H1 (cell line): ENCODE data around the gene TSHR. TPM values are rescaled to one million over a fixed set of nuclear protein-coding genes. Genes with fewer than 3 reads are reported as not detected.

Experiments used
- CTCF ChIA-PET: fragments of 300-600 bp; sonication (Branson Sonifier 250); formaldehyde crosslinking; loops from one replicate; lab custom pipeline; 2021; ENCODE audit not compliant: partially characterized antibody; lab: Charles Lee
- POLR2A ChIA-PET: fragments of 300-600 bp; sonication (Branson Sonifier 250); formaldehyde crosslinking; loops from one replicate; lab custom pipeline; 2021; ENCODE audit warnings: inconsistent platforms; ENCODE audit not compliant: partially characterized antibody; lab: Charles Lee
- DNase-seq, 2 experiments: peaks; one replicate each; pipeline versions ENCODE4 v3.0.0 to v3.0.0-alpha.2; 2010 to 2022; ENCODE audit warnings: low spot score in 2 of 2, low read depth in 1 of 2, mixed read lengths in 1 of 2
- FAIRE-seq: peaks from 2 replicates; lab custom pipeline; 2011; peaks lifted over from hg19 to GRCh38; lab: Jason Lieb, UNC
- H2AFZ ChIP-seq: 2 replicates; pipeline ENCODE4 v1.8.1; 2012; ENCODE audit warnings: low read length, inconsistent platforms
- H2AK5ac ChIP-seq: 2 replicates; pipeline ENCODE4 v1.6.1; 2013; ENCODE audit warnings: low read depth, low read length
- H2BK120ac ChIP-seq: replicated peaks from 2 replicates; pipeline ENCODE3; 2013; ENCODE audit warnings: low read depth, low read length, inconsistent platforms
- H2BK12ac ChIP-seq: 2 replicates; pipeline ENCODE4 v1.6.1; 2013; ENCODE audit warnings: low read depth, low read length
- H2BK15ac ChIP-seq: 2 replicates; pipeline ENCODE4 v1.6.1; 2013; ENCODE audit warnings: low read length
- H2BK20ac ChIP-seq: 2 replicates; pipeline ENCODE4 v1.6.1; 2013; ENCODE audit warnings: low read length
- H2BK5ac ChIP-seq: 2 replicates; pipeline ENCODE4 v1.6.1; 2013; ENCODE audit warnings: low read depth, low read length
- H3K14ac ChIP-seq: 2 replicates; pipeline ENCODE4 v1.6.1; 2013; ENCODE audit warnings: inconsistent platforms; ENCODE audit not compliant: insufficient read length
- H3K18ac ChIP-seq: 2 replicates; pipeline ENCODE4 v1.6.1; 2013; ENCODE audit warnings: low read length; ENCODE audit errors: extremely low read depth
- H3K23ac ChIP-seq: 2 replicates; pipeline ENCODE4 v1.6.1; 2013; ENCODE audit warnings: inconsistent platforms; ENCODE audit not compliant: insufficient read length
- H3K23me2 ChIP-seq: 2 replicates; pipeline ENCODE4 v1.6.1; 2013; ENCODE audit warnings: low read depth, low read length
- H3K27ac ChIP-seq: 2 replicates; pipeline ENCODE4 v1.6.1; 2011; ENCODE audit warnings: low read depth, low read length, inconsistent platforms
- H3K27me3 ChIP-seq, 4 experiments: replicated peaks in 1 of 4; 1 replicate in 1 of 4; 2 replicates in 3 of 4; pipeline versions ENCODE4 v1.6.1 to v1.8.1; 2011 to 2013; ENCODE audit warnings: low read length in 3 of 4, mild to moderate bottlenecking in 3 of 4, inconsistent platforms in 2 of 4, mixed read lengths in 2 of 4, moderate library complexity in 1 of 4; ENCODE audit not compliant: control insufficient read depth in 3 of 4, insufficient read depth in 3 of 4; ENCODE audit errors: extremely low read depth in 1 of 4
- H3K36me3 ChIP-seq, 4 experiments: 2 replicates each; pipeline versions ENCODE4 v1.6.1 to v1.8.1; 2011 to 2013; ENCODE audit warnings: mild to moderate bottlenecking in 4 of 4, low read length in 3 of 4, moderate library complexity in 2 of 4, control low read depth in 1 of 4, inconsistent platforms in 1 of 4; ENCODE audit not compliant: insufficient read depth in 4 of 4, control insufficient read depth in 2 of 4
- H3K4ac ChIP-seq: replicated peaks from 2 replicates; pipeline ENCODE3; 2013; ENCODE audit warnings: low read length, low read depth, mixed read lengths, inconsistent platforms; ENCODE audit not compliant: insufficient read length
- H3K4me1 ChIP-seq, 4 experiments: replicated peaks in 1 of 4; 1 replicate in 1 of 4; 2 replicates in 3 of 4; pipeline versions ENCODE4 v1.6.1 to v1.8.1; 2011 to 2013; ENCODE audit warnings: low read length in 3 of 4, inconsistent platforms in 2 of 4, mixed read lengths in 1 of 4; ENCODE audit not compliant: insufficient read depth in 4 of 4, control insufficient read depth in 3 of 4
- H3K4me2 ChIP-seq, 2 experiments: 2 replicates each; pipeline versions ENCODE4 v1.6.1 to v1.8.1; 2011 to 2013; ENCODE audit warnings: low read depth in 2 of 2, low read length in 2 of 2, control low read depth in 1 of 2, inconsistent platforms in 1 of 2, mild to moderate bottlenecking in 1 of 2; ENCODE audit not compliant: insufficient read depth in 1 of 2
- H3K4me3 ChIP-seq, 4 experiments: fragments of 200-600, 300-600 bp in 1 of 4; sonication (generic), shearing (Covaris generic), sonication (Bioruptor Twin) in 1 of 4; 2 replicates each; pipeline versions ENCODE4 v1.5.1 to v1.8.1; 2011 to 2016; ENCODE audit warnings: low read length in 4 of 4, low read depth in 3 of 4, control low read depth in 2 of 4, inconsistent platforms in 2 of 4, mild to moderate bottlenecking in 2 of 4, mixed read lengths in 1 of 4, moderate library complexity in 1 of 4; ENCODE audit not compliant: insufficient read depth in 2 of 4; ENCODE audit errors: extremely low read depth in 1 of 4
- H3K56ac ChIP-seq: replicated peaks from 2 replicates; pipeline ENCODE3; 2013; ENCODE audit warnings: low read depth, mild to moderate bottlenecking, mixed read lengths, low read length, inconsistent platforms; ENCODE audit not compliant: insufficient read length
- H3K79me1 ChIP-seq: 2 replicates; pipeline ENCODE4 v1.6.1; 2013; ENCODE audit warnings: low read depth, low read length, control low read depth
- H3K79me2 ChIP-seq, 2 experiments: 2 replicates each; pipeline versions ENCODE4 v1.6.1 to v1.8.1; 2012 to 2013; ENCODE audit warnings: low read length in 2 of 2, mild to moderate bottlenecking in 2 of 2, inconsistent platforms in 1 of 2; ENCODE audit not compliant: insufficient read depth in 2 of 2, control insufficient read depth in 1 of 2
- H3K9ac ChIP-seq, 4 experiments: replicated peaks in 1 of 4; 1 replicate in 1 of 4; 2 replicates in 3 of 4; pipeline versions ENCODE4 v1.6.1 to v1.8.1; 2011 to 2013; ENCODE audit warnings: low read depth in 3 of 4, low read length in 3 of 4, control low read depth in 2 of 4, mild to moderate bottlenecking in 2 of 4, moderate library complexity in 2 of 4, inconsistent platforms in 1 of 4; ENCODE audit errors: extremely low read depth in 1 of 4
- H3K9me3 ChIP-seq, 2 experiments: 2 replicates each; pipeline versions ENCODE4 v1.6.1 to v1.8.1; 2012 to 2013; ENCODE audit warnings: mild to moderate bottlenecking in 2 of 2, moderate library complexity in 2 of 2, control low read depth in 1 of 2, inconsistent platforms in 1 of 2, low read depth in 1 of 2, low read length in 1 of 2, mixed read lengths in 1 of 2; ENCODE audit not compliant: insufficient read depth in 2 of 2
- H4K20me1 ChIP-seq, 2 experiments: replicated peaks in 1 of 2; 2 replicates each; pipeline versions ENCODE3 to v1.8.1; 2011 to 2013; ENCODE audit warnings: inconsistent platforms in 2 of 2, low read length in 2 of 2, mild to moderate bottlenecking in 1 of 2; ENCODE audit not compliant: insufficient read depth in 2 of 2, control insufficient read depth in 1 of 2
- H4K5ac ChIP-seq: 2 replicates; pipeline ENCODE4 v1.6.1; 2013; ENCODE audit warnings: low read length, low read depth, mixed read lengths, inconsistent platforms; ENCODE audit not compliant: insufficient read length
- H4K8ac ChIP-seq: 2 replicates; pipeline ENCODE4 v1.8.0; 2013; ENCODE audit warnings: mild to moderate bottlenecking, moderate library complexity, low read length, inconsistent platforms; ENCODE audit not compliant: insufficient read depth; ENCODE audit errors: extremely low read depth
- H4K91ac ChIP-seq: replicated peaks from 2 replicates; pipeline ENCODE3; 2013; ENCODE audit warnings: low read length, mixed read lengths, inconsistent platforms; ENCODE audit not compliant: insufficient read length
- ASH2L ChIP-seq: fragments of 200-600, 300-600 bp; sonication (generic); IDR thresholded peaks from one replicate; pipeline ENCODE4 v1.7.1; 2017; ENCODE audit warnings: low read length
- ATF2 ChIP-seq: IDR thresholded peaks from 2 replicates; pipeline ENCODE4 v1.6.1; 2012; ENCODE audit warnings: low read length, inconsistent platforms
- BACH1 ChIP-seq: IDR thresholded peaks from 2 replicates; pipeline ENCODE4 v1.6.1; 2012; ENCODE audit warnings: low read length, improper control_type of control experiment
- CBX8 ChIP-seq: fragments of 300-800, 300-1000 bp; sonication (generic); IDR thresholded peaks from 2 replicates; pipeline ENCODE4 v1.7.1; 2016; ENCODE audit warnings: low read depth, low read length, borderline replicate concordance
- CHD1 ChIP-seq: IDR thresholded peaks from 2 replicates; pipeline ENCODE4 v1.6.1; 2012; ENCODE audit warnings: low read depth, low read length, improper control_type of control experiment
- MAX ChIP-seq: IDR thresholded peaks from 2 replicates; pipeline ENCODE4 v1.6.1; 2012; ENCODE audit warnings: inconsistent platforms
- POLR2A ChIP-seq, 2 experiments: IDR thresholded peaks; 1 replicate in 1 of 2; 2 replicates in 1 of 2; pipeline ENCODE4 v1.6.1; 2011; ENCODE audit warnings: low read depth in 2 of 2, low read length in 2 of 2, mild to moderate bottlenecking in 2 of 2; ENCODE audit errors: control extremely low read depth in 1 of 2
- SP2 ChIP-seq: IDR thresholded peaks from 2 replicates; pipeline ENCODE4 v1.6.1; 2012; ENCODE audit warnings: mild to moderate bottlenecking, low read length, inconsistent platforms
- SRF ChIP-seq: IDR thresholded peaks from 2 replicates; pipeline ENCODE4 v1.6.1; 2011; ENCODE audit warnings: mild to moderate bottlenecking, low read depth, low read length, moderate library complexity
- TAF1 ChIP-seq: IDR thresholded peaks from 2 replicates; pipeline ENCODE4 v1.6.1; 2011; ENCODE audit warnings: mild to moderate bottlenecking, low read depth, low read length
- TAF7 ChIP-seq: optimal IDR thresholded peaks from 2 replicates; pipeline ENCODE3; 2011; ENCODE audit warnings: low read depth, mild to moderate bottlenecking, inconsistent platforms, low read length, moderate library complexity, borderline replicate concordance
- USF2 ChIP-seq: IDR thresholded peaks from 2 replicates; pipeline ENCODE4 v1.6.1; 2011; ENCODE audit warnings: low read length, improper control_type of control experiment
- WGBS, 2 experiments: shearing (Covaris generic) in 1 of 2; methylation state at CpG; one replicate each; pipeline versions ENCODE4 v1.1.6 to v1.1.7; 2013 to 2015; ENCODE audit warnings: low lambda C conversion rate in 2 of 2, mixed read lengths in 2 of 2, inconsistent platforms in 1 of 2, low coverage in 1 of 2, missing lambda C conversion rate in 1 of 2; ENCODE audit not compliant: insufficient replicate concordance in 2 of 2, insufficient coverage in 1 of 2, insufficient read length in 1 of 2; ENCODE audit errors: extremely low coverage in 1 of 2, missing lambda C conversion rate in 1 of 2; 5-methylcytosine and 5-hydroxymethylcytosine counted together
- polyA plus RNA-seq, 7 experiments: library from polyadenylated mRNA; depleted of rRNA in 3 of 7; stranded (reverse) in 5 of 7; unstranded in 2 of 7; fragments of >200 nt in 5 of 7; fragments of 200-250 nt in 2 of 7; gene quantifications; 1 replicate in 5 of 7; 2 replicates in 1 of 7; 4 replicates in 1 of 7; pipeline versions ENCODE4 v1.2.1 to v1.2.3, GENCODE V29; 2011 to 2013; ENCODE audit warnings: missing spikeins in 2 of 7, mixed read lengths in 2 of 7
- total RNA-seq: library from RNA; stranded (reverse); fragmentation: NEBNext Ultra II Directional; extraction: Animal tissue kit (Norgen Biotek cat#: 25700); gene quantifications from 2 replicates; pipeline ENCODE4 v1.2.1, GENCODE V29; 2021

The TSHR gene
- total and polyA plus RNA-seq, 2 of the 8 experiments (the other 6 are each of a cell fraction or from before 2014, with no cell fraction given): 0.27 TPM; not detected in 1

GRCh38 chr14:80951491-80951890 lies 3.9 kb upstream of the TSHR start:
- H3K14ac ChIP-seq: no peak overlapping the region
- no peak overlapping the region for H2AFZ ChIP-seq
- no peak overlapping the region for H2BK120ac ChIP-seq
- H3K27ac ChIP-seq: no peak overlapping the region
- H3K4ac ChIP-seq: no peak overlapping the region
- H2BK12ac ChIP-seq: no peak overlapping the region
- no peaks in the 10 kb centered on the region for H4K20me1 ChIP-seq
- H3K27me3 ChIP-seq: peaks cover 2 to 9% (median 6%) of the 10 kb centered on the region in 4 experiments; a peak in 5 of 7 replicates
- no peaks in the 10 kb centered on the region for H3K36me3 ChIP-seq
- WGBS, 2 experiments: 84% methylated on average over 4 of the region's 4 CpGs; no CpG with 5 or more reads in 1 of the 2 experiments
- POLR2A ChIA-PET: no interaction called here
- no peak for DNase-seq
- H2BK20ac ChIP-seq: no peak overlapping the region
- H3K23me2 ChIP-seq: peaks cover 2% of the 10 kb centered on the region; the same call in 1 of the 2 replicates
- peaks cover 0 to 6% (median under 1%) of the 10 kb centered on the region in 4 experiments; a peak in 2 of 7 replicates for H3K4me1 ChIP-seq
- H3K79me2 ChIP-seq: no peaks in the 10 kb centered on the region
- no peak overlapping the region for H3K56ac ChIP-seq
- H3K9ac ChIP-seq: no peak overlapping the region
- H2BK5ac ChIP-seq: no peak overlapping the region
- H3K9me3 ChIP-seq: no peaks in the 10 kb centered on the region
- no peak for FAIRE-seq
- no peak overlapping the region for H2BK15ac ChIP-seq
- H4K91ac ChIP-seq: no peak overlapping the region
- H2AK5ac ChIP-seq: no peak overlapping the region
- H3K23ac ChIP-seq: no peak overlapping the region
- H3K79me1 ChIP-seq: no peaks in the 10 kb centered on the region
- H3K18ac ChIP-seq: no peak overlapping the region
- H4K5ac ChIP-seq: no peak overlapping the region
- no peak overlapping the region for H3K4me2 ChIP-seq
- no peak overlapping the region for H4K8ac ChIP-seq
- CTCF ChIA-PET: interaction anchor here (1.5 kb wide), 1 partner anchor 10 kb away, joined by 4 read pairs; no protein-coding TSS in a partner anchor
- H3K4me3 ChIP-seq: no peak overlapping the region
- TF ChIP-seq CBX8 (no peak), ATF2 (no peak), POLR2A (IDR thresholded peaks at IDR 0.05; ENCODE audit: control extremely low read depth in 1 of 2, low read depth in 2 of 2, low read length in 2 of 2) (no peak), MAX (no peak), ASH2L (no peak), USF2 (no peak), TAF1 (no peak), BACH1 (no peak), CHD1 (no peak), SP2 (no peak), SRF (no peak), TAF7 (no peak)
